HG03196 (cell line): ENCODE data around the gene RAB33B.
"Not testable (repeated sequence)": the region's sequence is repeated elsewhere in the genome, so short reads cannot be mapped to it uniquely, and the experiment has no call there.

Experiments used
- ATAC-seq: cut with Tn5 transposase; IDR thresholded peaks from one replicate; pipeline ENCODE4 v1.9.1; 2021; ENCODE audit not compliant: unreplicated experiment

RAB33B gene

DNA sequence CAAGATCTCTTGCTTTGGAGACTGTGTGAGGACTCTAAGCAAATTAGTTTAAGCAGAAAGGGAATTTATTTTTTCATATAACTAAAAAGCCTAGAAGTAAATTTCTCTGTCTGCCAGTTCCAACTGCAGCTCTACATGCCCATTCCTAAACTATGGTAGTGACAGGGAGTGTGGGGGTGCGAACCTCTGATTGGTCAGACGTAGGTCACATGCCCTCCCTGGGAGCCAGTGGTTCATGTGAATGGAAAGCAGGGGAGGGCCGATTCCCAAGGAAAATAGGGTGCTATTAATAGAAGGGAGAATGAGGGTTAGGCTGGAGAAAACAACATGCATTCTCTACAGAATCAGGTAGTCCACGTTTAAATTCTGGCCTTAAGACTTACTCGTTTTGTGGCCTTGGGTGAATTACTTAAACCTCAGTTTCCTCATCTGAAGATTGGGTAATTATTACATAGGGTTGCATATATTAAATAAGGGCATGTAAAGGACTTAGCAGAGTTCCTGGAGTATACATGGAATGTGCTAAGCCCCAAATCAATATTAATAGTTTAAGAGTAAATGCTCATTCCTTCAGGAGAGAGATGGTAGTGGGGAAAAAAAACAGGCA, 7.2 kb downstream of the RAB33B start:
- no peak for ATAC-seq

DNA sequence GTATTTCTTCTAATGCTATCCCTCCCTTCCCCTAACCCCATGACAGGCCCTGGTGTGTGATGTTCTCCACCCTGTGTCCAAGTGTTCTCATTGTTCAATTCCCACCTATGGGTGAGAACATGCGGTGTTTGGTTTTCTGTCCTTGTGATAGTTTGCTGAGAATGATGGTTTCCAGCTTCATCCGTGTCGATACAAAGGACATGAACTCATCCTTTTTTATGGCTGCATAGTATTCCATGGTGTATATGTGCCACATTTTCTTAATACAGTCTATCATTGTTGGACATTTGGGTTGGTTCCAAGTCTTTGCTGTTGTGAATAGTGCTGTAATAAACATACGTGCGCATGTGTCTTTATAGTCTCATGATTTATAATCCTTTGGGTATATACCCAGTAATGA, 10.6 kb downstream of the RAB33B start:
- not testable (repeated sequence) for ATAC-seq

DNA sequence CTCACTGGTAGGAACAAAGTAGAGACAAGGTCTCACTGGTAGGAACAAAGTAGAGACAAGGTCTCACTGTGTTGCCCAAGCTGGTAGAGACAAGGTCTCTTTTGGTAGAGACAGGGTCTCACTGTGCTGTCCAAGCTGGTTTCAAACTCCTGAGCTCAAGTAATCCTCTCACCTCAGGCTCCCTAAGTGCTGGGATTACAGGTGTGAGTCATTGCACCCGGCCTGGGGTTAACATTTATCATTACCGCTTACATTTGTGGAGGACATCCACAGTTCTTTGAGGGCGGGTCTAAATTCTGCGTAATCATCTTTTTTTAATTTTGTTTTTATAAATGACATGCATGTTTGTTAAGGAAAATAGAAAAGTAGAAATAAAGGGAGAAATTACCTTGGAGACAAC, 12.0 kb downstream of the RAB33B start:
- no peak for ATAC-seq

DNA sequence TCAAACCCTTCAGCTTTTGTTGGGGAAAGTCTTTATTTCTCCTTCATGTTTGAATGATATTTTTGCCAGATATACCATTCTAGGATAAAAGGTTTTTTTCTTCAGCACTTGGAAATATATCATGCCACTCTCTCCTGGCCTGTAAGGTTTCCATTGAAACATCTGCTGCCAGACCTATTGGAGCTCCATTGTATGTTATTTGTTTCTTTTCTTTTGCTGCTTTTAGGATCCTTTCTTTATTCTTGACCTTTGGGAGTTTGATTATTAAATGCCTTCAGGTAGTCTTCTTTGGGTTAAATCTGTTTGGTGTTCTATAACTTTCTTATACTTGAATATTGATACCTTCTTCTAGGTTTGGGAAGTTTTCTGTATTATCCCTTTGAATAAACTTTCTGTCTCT, 14.8 kb downstream of the RAB33B start:
- not testable (repeated sequence) for ATAC-seq

DNA sequence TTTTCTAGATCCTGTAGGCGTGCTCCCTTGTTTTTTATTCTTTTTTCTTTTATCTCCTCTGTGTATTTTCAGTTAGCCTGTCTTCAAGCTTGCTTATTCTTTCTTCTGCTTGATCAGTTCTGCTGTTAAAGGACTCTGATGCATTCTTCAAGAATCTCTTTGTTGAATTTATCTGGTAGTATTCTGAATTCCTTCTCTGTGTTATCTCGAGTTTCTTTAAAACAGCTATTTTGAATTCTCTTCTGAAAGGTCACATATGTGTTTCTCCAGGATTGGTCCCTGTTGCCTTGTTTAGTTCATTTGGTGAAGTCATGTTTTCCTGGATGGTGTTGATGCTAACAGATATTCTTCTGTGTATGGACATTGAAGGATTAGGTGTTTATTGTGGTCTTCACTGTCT, 15.3 kb downstream of the RAB33B start:
- no peak for ATAC-seq

DNA sequence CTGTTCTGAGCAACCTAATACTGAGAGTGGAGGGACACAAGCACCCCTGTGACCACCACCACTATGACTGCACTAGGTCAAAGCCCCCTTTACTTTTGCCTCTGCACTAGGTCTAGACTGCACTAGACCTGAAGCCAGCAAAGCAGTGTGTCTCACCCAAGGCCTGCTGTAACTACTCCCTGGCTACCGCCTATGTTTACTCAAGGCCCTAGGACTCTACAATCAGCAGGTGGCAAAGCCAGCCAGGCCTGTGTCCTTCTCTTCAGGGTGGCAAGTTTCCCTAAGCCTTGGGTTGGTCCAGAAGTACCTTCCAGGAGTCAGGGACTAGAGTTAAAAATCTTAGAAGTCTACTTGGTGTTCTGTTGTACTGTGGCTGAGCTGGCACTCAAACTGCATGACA, 15.9 kb downstream of the RAB33B start:
- ATAC-seq: no peak

DNA sequence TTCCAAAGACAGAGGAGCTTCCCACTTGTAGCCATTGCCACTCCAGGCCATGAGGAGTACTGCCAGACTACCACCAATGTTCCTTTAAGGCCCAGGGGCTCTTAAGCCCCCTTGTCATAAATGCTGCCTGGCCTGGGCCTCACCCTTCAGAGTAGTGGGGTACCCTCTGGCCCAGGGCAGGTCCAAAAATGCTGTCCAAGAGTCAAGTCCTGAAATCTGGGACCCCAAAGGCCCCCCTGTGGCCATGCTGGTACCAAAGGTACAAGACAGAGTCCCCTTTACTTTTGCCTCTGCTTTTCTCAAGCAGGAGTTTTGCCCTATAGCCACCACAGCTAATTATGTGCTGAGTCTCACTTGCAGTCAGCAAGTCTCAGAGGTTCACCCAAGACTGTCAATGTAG, 16.4 kb downstream of the RAB33B start:
- ATAC-seq: no peak

DNA sequence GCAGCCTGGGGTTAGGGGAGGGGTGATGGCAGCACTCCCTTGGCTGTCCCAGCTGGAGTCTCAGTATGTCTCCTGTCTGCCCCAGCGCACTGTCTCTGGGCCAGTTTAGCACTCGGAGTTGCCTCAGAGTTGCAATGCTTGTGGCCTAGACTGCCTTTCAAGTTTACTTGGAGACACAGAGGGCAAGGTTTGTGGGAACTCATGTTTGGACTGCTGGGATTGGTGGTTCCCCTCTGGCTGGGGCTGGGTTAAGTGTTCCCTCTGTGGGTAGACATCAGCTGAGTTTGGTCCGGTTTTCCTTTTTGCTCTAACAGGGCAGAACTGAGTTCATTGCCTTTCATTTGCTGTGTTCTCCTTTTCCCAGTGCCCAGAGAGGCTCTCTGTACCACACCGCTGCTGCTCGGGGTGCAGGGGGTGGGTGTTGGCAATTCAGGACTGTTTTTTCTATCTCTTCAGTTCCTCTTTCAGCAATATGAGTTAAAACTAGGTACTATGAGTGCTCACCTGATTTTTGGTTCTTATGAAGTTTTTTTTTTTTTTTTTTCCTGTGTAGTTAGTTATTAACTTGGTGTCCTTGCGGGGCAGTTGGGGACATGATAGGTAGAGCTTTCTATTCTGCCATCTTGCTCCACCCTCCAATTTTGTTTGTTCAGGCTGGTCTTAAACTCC, 17.2 kb downstream of the RAB33B start:
- no peak for ATAC-seq

DNA sequence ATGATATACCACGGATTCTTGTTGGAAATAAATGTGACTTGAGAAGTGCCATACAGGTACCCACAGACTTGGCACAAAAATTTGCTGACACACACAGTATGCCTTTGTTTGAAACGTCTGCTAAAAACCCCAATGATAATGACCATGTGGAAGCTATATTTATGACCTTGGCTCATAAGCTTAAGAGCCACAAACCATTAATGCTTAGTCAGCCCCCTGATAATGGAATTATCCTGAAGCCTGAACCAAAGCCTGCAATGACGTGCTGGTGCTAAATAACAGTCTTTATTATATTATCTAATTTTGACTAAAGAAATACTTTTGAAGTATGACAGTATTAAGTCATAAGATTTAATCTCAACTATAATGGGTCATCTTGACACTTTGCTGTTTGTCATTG, 18.9 kb downstream of the RAB33B start:
- ATAC-seq: no peak

DNA sequence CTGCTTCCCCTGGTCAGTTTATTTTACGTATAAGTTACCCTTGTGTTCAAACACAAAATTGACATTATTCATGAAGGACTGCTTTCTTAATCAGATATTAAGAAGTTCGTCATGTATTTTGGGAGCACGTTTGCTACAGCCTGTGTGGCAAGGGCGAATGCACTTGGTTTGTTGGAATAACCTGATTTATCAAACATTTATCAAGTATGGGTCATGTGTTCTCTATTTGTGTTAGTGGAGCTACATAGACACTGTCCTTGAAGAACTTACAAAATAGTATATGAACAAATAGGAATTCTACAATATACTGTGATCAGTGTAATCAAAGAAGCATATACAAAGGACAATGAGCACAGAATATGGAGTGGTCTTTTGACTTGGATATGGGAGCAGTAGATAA, 22.4 kb downstream of the RAB33B start:
- no peak for ATAC-seq

DNA sequence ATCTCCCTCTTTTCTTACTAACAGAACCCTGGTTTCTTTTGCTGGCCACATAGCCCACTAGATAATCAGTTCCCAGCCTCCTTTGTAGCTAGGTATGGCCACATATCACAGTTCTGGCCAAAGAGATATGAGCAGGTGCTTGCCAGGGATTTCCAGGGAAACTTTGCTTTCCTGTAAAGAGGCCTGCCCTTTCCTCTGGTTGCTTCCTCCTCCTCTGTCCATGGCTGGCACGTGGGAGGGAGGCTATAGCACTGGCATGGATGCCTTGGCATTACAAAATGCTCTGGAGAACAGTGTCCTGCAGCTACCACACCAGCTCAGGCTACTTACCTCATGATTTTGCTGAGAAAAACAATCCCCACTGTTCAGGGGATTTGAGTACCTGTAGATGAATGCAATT, 27.5 kb downstream of the RAB33B start:
- ATAC-seq: no peak

DNA sequence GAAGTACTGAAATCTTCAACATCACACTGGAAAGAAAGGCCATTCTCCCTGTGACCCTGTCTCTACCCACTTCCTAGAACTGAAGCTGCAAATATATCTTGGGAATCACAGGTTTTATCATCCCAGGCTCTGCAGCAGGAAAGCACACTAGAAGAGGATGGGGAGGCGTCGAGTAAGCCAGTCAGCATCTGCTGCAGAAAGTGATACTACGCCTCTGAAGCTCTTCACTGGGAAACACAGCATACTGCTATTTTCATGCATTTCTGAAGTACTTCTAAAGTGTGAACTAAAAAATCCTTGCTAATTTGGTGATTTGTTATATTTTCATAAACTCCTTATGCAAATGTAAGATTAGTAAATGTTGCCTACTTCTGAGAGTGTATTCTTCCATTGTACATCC, 29.1 kb downstream of the RAB33B start:
- no peak for ATAC-seq

DNA sequence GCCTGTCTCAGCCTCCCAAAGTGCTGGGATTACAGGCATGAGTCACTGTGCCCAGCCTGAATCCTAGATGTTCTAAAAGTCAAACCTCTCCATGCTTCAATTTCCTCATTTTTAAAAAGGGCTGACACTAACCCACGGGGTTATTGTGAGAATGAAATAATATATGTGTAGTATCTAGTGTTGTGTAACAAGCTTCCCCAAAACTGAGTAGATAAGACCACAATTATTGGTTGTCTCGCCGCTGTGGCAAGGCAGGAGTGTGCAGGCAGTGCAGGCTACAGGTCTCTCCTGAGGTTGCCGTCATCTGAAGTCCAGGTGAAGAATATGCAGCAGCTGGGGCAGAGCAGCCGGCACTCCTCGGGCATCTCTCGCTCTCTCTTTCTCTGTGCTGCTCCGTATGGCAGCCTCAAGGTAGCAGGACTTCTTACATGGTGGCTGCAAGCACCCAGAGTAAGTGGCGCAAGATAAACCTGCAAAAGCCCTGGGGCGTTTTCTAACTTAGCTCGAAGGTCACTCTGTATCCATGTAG, 30.9 kb downstream of the RAB33B start:
- ATAC-seq: no peak

DNA sequence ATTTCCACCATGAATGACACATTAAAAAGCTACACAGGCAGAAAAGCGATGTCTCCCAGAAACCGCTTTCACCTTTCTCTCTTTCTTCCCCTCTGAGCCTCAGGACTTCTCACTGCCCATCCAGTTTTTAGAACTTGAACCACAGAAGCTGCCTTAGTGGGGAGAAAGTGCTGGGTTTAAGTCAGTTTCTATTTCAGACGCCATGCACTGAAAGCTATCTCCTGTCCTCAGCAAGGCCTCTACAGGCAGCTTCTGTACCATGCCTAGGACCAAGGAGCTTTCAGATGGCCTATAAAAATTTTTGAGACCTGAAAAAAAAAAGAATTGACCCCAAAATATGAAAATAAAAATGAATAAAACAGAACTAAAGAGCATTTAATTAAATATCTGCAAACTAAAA, 34.5 kb downstream of the RAB33B start:
- no peak for ATAC-seq

DNA sequence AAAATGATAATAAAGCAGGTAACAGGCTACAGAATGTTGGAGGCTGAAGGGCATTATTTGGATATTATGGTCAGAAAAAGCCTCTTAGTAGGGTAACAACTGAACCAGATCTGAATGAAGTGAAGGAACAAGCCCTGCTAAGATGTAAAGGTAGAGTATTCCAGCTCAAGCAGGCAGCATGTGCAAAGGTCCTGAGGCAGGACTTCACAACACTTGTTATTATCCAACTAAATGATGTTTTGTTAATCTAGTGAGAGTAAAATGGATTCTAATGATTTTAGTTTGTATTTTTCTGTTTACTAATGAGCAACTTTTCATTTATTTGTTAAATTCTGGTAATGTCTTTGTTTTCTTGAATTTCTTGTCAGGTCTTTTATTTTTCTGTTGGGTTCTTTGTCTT, 35.7 kb downstream of the RAB33B start:
- no peak for ATAC-seq

DNA sequence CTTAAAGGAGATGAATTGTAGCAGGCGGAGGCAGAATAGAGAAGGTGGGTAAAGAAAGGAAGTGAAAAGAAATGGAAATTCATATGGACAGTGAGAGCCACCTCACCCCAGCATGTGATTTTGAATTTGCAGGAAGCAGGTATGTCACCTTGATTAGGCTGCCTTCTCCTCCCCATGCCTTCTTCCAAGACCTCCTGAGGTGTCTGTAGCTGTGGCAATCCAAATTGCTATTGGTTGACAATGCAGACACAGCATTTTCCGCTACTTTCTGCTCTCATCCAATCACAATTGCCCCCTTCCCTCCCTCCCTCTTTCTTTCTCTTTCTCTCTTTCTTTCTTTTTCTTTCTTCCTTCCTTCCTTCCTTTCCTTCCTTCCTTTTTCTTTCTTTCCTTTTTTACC, 38.5 kb downstream of the RAB33B start:
- ATAC-seq: no peak

DNA sequence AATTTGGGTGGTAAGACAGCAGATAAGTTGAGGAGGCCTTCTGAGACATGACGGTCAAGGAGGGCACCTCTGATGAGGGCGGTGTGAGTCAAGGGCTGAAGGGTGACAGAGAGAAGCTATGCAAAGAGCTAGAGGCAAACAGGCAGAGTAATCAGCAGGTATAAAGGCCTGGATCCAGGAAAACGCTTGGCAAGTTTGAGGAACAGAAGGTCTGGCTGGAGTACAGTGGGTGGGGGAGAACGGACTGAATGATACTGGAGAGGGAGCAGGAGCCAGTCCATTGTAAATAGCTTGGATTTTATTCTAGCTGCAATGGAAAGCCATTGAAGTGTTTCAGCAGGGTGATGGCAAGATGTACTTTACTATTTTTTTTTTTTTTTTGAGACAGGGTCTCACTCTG, 39.3 kb downstream of the RAB33B start:
- no peak for ATAC-seq

DNA sequence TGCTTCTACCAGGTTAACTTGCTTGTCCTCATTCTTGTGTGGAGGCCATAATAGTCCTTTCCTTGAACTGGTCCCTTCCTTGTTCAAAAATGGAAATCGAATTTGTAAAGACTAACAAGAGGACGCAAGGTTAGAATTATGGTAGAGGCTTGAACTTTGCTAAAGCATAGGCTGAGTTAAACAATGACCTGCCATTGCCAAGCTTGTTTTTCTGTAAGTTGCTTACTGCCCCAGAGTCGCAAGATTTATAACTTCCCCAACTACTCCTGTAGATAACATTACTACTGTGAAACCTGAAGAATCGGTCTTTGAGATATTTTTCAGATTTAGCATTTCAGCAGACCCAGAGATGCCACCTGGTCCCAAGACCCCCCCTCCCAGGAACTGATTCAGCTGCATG, 45.3 kb downstream of the RAB33B start:
- ATAC-seq: no peak

DNA sequence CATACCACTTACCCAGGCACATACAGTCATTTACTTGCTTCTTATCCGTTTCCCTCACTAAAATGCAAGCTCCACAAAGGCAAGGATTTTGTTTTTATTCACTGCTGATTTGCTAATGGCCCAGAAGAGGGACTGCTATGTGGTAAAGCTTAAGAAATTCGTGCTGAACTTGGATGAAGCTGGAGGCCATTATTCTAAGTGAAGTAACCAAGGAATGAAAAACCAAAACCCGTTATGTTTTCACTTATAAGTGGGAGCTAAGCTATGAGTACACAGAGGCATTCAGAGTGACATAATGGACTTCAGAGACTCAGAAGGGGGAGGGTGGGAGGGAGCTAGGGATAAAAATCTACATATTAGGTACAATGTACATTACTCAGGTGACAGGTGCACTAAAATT, 47.2 kb downstream of the RAB33B start:
- no peak for ATAC-seq

DNA sequence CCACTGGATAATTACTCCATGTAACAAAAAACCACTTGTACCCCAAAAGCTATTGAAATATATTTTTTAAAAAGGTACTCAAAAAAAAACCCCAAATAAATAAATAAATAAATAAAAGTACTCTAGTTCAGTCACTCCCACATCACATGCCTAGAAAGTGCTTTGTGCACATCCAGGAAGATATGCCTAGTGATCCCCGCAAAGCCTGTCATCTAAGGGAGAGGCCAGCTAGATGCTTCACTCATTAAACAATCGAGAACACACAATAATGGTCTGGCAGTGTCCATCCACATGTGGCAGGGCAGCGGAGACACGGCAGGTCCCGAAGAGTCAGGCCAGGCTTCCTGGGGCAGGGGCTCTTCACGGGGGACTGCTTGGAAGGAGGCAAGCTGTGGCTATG, 47.6 kb downstream of the RAB33B start:
- ATAC-seq: no peak

DNA sequence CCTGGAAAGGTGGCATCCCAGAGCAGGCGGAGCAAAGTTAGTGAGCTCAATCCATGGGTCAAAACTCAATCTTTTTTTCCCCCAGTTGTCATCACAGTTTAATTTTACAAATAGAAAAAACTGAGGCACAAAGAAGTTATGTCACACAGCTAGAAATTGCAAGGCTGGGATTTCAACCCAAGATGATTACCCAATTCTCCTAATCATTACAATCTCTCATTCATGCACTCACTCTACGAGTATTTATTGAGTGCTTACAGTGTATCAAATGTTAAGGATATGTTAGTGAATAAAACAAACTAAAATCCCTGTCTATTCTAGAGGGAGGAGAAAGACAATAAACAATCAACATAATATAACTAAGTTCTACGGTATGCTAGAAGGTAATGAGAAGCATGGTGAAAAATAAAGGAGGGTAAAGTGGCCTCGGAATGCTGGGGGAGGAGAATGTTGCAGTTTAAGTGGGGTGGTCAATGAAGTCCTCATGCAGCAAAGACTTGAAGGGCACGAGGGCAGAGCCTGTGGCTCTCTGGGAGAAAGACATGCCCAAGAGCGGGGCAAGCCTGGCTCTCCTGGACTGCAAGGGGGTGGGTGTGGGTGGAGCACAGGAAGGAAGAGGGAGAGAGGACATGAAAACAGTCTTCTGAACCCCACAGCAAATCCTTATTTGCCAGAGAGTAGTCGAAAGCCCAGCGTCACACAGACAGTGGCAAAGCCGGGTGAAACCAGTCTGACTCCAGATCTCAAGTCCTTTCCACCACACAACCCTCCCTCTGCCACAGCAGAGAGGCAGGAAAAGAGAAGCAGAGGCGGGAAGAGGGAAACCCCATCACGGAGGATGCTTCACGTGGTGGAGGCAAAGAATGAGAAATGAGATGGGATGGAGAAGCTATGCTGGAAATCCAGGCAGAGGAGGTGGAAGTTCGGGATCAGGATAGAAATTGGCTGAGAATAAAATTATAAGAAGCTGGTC, 48.3 kb downstream of the RAB33B start:
- ATAC-seq: no peak
